HG03571 (cell line): ENCODE data around the gene GUK1.
"Not testable (repeated sequence)": the region's sequence is repeated elsewhere in the genome, so short reads cannot be mapped to it uniquely, and the experiment has no call there.

Experiments used
- ATAC-seq: cut with Tn5 transposase; IDR thresholded peaks from one replicate; pipeline ENCODE4 v1.9.1; 2021; ENCODE audit not compliant: unreplicated experiment

GUK1 gene

DNA sequence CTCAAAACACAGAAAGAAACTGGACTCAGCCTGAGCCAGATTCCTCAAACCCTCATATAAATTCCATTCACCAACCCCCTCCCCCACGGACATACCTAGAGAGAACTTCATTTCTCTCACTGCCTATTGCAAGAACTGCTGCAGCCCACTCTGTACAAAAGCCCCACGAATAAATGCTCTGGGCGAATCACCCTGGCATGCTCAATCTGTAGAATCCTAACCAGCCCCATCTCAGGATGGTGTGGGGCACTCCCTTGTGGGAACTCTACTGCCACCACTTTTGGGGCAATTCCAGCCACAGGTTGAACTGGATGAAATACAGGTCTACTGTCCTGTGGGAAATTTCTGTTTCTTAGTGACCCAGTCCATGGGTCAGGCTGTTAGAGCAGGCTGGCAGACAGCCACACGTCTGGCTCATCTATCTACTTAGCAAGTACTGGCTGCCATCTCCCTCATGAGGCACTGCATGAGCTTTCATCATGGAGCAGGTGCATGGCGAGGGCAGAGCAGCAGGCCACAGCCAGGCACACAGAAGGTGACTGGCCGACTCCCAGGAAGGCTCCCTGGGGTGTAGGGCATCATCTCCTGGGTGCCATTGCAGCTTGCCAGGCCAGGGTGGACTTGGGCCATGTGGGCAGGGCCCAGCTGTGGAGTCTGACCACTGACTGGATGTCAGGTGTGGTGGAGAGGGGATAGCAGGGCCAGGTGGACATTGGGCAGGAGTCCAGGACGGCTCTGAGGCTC lies 35.4 kb upstream of the GUK1 start:
- no peak for ATAC-seq

DNA sequence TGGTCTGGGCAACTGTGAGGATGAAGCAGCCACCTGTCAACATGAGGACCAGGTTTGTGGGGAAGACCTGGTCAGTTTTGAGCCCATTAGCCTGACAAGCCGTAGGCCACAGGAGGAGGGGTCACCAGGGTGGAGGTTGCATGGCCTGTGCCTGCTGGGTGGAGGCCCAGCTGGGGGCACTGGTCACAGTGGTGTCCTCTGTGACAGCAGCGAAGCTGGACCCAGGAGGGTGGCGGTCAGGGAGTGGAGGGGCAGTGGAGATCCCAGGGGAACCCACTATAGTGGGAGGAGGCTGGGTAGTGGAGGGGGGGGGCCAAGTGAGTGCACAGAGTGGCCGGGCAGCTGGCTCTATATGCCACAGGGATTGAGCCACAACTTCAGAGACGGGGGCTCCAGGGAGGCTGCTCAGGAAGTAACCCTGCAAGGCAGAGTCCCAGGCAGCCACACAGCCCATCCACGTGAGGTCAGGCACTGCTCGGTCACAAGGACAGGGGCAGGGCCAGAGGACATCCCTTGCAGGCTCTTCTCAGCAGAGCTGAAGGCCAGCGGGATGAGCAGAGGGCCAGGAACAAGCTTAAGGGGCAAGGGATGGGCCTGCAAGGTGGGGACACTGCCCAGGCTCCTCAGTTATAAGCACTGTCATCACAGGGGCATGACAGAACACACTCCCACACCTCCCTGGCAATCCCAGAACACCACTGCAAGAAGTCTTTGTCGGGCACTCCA lies 34.6 kb upstream of the GUK1 start:
- ATAC-seq = no peak

DNA sequence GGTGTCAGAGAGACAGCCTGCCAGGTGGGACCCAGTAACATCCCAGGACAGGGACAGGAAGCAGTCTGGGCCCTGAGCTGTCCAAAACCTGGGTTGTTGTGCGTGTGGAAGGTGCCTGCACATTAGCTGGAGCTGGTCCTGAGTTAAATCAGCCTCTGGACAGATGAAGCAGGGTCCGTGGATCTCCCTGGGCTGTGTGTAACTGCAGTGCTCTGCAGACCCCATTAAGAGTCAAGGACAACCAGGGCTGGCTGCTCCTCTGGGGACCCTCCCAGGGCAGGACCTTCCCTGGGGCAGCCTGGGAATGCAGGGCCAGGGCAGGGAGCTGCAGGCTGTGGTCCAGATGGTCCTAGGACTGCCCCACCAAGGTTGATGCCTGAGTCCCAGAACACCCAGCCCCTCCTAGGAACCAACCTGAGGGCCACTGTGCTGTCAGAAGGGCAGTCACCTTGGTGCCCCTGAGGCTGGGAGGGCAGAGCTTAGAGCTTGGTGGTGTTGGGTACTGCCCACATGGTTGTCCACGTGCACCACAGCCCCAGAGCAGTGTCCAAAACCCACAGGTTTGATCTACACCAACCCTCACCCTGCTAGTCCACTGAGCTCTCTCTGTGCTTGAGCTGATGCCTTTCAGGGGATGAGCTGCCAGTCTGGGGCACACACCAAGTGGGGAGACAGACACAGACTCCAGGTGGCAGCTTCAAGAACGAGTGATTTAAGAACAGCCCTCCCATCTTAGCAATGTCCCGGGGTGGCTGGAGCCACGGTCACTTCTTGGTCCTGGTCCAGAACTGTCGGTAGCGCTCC lies 33.9 kb upstream of the GUK1 start:
- ATAC-seq = no peak

DNA sequence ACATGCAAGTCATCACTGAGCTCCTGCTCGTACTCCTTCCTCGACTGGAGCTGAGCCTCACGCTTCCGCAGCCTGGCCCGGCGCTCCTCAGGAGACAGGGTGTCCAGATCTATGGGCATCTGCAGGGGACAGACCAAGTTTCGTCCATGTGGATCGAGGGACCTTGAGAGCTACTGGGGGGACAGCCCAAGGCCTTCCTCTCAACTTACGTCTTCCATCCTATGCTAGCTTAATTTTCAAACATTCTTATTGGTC lies 33.4 kb upstream of the GUK1 start:
- no peak for ATAC-seq

DNA sequence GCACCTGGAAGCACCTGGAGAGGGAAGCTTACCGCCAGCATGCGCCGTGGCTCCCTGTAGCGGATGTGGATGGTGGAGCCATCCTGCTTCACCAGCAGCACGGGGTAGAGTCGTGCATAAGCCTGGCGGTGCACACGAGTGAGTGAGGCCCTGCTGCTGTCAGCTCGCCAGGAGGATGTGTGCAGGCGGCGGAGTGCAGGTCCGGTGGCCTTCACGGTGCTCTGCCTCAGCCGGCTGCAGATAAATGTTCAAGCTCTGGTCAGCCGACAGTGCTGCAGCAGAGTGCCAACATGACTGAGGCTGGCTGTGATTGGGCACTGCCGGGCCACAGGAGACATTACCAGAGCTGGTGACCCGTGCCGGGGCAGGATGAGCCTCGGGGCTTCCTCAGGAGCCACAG lies 32.4 kb upstream of the GUK1 start:
- no peak for ATAC-seq

DNA sequence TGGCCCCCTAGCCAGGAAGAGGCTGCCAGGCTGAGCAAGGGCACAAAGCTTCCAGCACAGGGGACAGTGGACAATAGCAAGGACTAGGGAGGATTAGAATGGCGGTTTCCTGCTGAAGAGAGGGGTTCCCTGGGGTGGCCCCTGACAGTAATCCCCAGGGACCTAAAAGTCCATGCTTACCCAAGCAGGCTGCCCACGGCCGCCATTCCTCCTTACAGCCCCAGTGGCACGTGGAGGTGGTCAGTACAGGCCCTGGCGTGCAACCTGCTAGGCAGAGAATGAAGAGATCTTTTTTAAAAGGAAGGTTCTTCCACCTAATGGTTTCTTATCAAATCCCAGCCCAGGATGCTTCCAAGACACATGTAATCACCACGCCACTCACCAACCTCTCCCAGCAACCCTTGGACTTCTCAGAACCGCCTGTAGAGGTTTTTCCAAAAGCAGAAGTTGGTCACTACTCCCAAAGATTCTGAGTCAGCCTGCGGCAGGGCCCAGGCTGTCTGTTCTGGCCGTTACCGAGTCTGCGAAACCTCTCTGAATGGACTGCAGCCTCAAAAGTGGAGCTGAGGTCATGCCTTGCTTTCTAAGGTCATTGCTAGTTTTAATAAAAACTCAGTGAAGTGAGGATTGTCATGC lies 31.9 kb upstream of the GUK1 start:
- no peak for ATAC-seq

DNA sequence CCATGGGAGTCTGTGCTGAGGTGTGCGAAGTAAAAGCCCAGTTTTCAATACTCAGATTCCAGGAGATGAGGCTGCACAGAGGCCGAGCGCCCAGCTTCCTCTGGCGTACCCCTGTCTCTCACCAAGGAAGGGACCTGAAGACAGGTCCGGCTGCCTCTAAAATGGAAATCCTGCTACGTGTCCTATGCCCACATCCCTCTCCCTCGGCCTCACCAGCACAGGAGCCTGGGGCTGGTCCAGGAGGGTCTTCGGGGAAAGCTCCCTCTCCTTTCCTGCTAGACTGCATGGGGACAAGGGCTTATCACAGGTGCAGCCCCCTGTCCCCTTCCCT lies 31.4 kb upstream of the GUK1 start:
- ATAC-seq = no peak

DNA sequence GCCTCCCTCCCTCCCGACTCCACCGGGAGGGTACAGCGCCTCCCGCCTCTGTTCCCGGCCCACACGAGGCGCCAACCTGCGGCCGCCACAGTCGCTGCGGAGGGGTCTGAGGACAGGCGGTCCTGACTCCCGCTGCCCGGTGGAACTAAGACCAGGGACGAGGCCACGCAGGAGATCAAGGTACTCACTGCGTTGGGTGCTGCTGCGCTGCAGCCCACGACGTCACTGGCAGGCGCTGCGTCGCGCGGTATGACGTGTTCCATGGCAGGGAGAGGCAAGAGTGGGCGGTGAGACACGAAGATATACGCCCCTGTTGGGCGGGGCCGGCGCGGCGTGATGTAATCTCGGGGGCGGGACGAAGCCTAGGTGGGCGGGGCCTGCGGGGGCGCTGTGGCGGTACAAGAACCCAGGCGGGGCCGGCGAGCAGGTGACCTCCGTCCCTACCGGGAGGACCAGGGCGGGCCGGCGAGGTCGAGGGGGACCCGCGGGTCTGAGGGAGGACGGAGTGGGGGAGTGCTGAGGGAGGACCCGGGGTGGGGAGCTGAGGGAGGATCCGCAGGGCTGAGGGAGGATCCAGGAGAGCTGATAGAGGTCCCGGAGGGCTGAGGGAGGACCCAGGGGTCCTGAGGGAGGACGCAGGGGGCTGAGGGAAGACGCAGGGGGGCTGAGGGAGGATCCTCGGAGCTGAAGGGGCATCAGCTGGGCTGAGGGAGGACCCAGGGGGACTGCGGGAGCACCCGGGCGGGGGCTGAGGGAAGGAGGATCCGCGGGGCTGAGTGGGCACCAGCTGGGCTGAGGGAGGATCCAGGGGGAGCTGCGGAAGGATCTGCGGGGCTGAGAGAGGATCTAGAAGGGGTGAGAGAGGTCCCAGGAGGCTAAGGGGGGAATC lies 30.8 kb upstream of the GUK1 start, which contains the start of gene MRPL55:
Gene MRPL55, minus strand, starts transcription at position 227 of the 889 bp plus-strand sequence. CDS start 1,039 bp downstream, outside the sequence.
- peak; percentile 85 for ATAC-seq

DNA sequence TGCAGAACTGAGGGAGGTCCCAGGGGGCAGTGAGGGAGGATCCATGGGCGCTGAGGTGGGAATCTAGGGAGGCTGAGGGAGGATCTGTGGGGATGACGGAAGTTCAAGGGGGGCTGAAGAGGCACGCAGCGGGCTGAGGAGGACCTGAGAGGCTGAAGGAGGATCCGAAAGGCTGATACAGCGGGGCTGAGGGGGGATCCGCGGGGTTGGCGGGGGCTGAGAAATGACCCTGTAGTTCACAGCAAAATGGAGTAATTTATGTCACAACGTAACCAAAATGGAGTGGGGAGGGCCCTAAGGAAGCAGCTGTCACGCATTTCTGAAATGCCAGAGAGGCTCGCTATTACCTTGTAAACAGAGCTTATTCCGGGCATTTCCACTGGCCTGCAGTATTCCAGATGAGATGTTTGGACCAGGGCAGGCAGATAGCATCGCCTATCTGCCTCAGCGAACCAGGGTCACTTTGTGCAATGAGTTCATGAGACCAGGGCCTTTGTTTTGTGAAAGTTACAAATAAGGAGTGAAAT lies 30.1 kb upstream of the GUK1 start:
- ATAC-seq = no peak

DNA sequence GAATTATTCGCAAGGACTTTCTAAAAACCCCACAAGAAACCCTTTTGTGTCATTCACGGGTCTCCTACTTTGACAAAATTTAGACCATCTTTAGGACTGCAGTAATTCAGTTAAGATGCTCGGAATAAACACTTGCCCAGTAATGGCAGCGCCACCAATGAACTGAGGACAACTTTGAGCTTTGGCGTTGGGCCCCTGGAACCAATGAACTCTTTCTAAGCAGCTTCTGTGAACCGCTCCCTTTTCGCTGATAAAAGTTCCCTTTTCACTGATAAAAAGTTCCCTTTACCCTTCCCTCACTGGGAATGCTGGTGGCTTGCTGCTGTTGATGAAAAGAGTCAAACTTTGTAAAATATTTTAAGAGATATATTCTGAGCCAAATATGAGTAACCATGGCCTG lies 29.5 kb upstream of the GUK1 start:
- ATAC-seq = no peak

DNA sequence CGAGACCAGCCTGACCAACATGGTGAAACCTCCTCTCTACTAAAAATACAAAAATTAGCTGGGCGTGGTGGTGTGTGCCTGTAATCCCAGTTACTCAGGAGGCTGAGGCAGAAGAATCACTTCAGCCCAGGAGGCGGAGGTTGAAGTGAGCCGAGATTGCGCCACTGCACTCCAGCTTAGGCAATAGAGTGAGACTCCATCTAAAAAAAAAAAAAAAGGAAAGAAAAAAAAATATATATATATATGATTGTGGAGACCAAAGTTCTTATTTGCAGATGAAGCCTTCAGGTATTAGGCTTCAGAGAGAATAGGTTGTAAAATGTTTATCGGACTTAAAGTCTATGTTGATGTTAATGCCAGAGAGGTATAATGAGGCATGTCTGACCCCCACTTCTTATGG lies 28.8 kb upstream of the GUK1 start:
- not testable (repeated sequence) for ATAC-seq

DNA sequence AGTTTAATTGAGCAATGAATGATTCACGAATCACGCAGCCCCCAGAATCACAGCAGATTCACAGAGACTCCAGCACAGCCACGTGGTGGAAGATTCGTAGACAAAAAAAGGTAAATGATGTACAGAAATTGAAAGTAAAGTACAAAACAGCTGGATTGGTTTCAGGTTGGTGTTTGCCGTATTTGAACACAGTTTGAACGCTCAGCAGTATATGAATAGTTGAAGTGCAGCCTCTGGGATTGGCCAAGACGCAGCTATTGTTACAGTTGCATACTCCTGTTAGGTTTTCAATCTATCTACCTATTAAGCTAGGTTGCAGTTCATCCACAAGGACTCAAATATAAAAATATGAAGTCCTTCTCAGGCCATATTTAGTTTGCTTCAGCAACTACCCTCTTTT lies 27.9 kb upstream of the GUK1 start:
- ATAC-seq = no peak

DNA sequence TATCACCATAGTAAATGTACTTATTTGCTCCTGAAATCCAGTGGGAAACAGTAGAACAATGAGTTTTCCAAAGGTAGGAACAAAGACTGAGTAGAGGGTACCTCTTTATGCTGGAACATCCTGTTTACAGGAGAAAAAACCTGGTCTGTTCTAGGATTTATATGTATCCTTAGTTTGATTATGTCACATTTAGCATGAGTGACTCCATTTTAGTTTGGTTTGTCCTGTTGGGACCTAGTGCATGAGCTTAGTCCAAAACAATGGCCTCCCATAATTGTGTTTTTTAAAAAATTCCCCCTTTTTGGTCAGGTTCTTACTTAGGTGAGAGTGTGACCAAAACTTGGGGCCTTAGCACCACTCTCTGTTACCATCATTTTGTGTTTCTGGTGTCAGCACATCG lies 27.5 kb upstream of the GUK1 start:
- ATAC-seq = no peak

DNA sequence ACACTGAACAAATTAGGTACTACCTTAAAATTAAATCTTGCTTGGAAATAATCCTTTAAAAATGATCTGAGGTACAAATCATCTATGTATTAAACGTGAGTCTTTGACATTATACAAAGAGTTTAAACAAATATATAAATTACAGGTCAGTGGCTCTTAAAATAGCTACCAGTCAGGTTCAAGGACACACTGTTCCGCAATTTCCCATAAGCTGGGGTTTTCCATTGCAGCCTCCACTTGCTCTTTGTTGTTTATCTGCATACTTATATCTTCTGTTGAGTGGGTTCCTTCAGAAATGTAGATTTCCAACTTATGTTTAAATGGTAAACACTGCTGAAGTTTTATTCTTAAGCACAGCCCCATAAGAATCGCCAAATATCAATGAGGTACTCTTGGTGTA lies 25.3 kb upstream of the GUK1 start:
- no peak for ATAC-seq

DNA sequence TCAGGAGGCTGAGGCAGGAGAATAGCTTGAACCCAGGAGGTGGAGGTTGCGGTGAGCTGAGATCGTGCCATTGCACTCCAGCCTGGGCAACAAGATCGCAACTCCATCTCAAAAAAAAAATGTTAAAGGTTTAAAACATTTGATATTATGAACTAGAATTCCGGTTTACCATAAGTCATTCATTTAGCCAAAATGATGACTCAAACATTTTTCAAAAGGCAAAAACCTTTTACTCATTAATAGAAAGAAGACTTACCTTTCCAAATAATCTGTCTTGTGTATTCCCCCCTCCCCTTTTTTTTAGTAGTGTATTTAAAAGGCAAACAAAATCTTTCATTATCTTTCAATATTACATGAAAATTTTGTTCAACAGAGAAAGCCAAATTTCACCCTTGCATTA lies 22.7 kb upstream of the GUK1 start:
- ATAC-seq = no peak

DNA sequence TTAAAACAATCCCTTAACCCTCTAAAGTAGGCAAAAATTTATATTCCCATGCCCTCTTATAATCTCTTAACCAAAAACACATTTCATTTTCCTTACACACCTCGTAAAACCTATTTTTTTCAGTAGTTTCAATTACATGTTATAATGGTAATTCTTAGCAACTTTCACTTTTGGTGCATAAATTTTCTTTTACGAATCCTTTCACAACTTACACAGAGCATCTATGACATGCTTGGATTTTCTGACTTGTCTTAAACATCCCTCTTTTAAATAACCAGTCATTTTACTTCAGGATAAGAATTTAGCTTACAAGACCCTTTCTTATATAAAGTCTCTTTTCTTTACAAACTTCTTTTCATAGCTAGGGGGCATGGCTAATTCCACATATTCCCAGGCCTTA lies 22.0 kb upstream of the GUK1 start:
- no peak for ATAC-seq

DNA sequence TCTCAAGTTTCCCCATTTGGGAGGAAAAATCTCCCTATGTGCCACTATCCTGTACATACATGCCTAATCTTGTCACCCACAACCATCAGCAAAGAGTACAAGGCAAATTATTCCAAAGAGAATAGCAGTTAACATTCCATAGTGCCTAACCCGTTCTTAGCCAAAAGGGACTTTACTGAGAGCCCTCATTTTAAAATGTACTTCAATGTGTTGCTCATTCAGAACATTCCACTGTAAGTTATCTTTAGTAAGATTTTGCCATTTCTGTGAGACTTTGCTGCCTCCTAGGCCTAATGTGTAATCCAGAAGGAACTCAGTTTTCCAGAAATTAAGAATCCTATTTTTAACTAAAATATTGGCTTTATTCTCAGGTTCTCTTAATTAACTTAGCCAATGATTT lies 19.7 kb upstream of the GUK1 start:
- no peak for ATAC-seq

DNA sequence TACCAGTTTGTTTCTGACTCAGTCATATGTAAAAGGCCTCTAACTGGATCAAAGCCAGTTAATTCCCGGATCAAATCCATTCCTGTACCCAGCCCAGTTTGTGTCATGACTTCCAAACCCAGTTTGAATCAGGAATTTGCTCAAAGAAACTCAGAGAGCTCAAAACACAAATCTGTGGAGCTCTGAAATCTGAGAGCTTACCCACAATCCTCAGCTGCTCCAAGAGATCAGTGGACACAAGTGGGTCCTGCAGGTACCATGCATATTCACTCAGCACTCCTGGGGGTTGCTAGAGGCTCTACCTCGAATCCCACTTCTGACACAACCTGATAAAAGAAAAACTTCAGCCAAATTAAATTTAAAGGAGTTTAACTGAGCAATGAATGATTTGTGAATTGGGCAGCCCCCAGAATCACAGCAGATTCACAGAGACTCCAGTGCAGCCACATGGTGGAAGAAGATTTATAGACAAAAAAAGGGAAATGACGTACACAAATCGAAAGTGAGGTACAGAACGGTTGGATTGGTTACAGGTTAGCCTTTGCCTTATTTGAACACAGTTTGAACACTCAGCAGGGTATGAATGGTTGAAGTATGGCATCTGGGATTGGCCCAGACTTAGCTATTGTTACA lies 19.1 kb upstream of the GUK1 start:
- ATAC-seq = no peak

DNA sequence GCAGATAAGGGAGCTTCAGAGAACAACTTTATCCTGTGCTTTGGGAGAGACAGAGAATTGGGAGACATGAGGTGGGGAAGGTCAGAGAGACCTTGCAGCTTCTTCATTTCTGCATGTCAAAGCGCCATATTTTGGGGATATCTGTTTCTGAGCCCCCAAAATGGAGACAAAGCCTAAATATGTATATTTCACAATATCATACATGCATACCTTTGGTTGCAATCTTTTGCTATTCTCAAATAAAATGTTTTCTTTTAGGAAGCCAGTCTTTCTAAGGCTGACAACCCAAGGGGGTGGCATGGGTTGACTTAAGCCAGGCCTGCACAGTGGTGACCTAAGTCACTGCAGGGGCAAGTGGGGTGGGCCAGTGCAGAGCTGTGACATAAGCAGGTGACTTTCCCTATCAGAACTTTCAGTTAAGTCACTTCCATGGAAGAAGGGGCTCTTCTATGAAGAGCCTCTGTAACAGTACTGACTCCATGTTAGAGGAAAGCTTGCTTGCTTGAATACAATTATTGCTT lies 17.1 kb upstream of the GUK1 start:
- ATAC-seq = no peak

DNA sequence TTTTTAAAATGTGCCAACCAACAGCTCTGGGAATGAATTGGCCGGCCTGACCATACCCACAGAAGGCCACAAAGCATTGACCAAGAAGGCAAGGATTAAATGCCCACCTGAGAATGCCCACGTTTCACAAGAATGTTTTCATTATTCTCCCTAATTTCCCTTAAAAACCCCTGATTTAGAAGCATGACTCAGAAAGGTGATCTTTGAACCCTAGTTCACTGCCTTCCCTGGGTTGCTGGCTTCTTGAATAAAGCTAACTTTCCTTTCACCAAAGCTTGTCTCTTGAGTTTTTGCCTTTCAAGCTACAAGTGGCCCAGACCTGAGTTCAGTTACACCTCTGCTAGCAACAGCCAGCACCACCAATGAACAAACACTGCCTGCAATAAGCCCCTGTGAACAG lies 16.6 kb upstream of the GUK1 start:
- no peak for ATAC-seq
